GM19455 (cell line): ENCODE results near the gene OGFR.

Source experiments
- ATAC-seq: cut with Tn5 transposase; IDR thresholded peaks from one replicate; pipeline ENCODE4 v1.9.1; 2021; ENCODE audit not compliant: unreplicated experiment

OGFR gene

DNA sequence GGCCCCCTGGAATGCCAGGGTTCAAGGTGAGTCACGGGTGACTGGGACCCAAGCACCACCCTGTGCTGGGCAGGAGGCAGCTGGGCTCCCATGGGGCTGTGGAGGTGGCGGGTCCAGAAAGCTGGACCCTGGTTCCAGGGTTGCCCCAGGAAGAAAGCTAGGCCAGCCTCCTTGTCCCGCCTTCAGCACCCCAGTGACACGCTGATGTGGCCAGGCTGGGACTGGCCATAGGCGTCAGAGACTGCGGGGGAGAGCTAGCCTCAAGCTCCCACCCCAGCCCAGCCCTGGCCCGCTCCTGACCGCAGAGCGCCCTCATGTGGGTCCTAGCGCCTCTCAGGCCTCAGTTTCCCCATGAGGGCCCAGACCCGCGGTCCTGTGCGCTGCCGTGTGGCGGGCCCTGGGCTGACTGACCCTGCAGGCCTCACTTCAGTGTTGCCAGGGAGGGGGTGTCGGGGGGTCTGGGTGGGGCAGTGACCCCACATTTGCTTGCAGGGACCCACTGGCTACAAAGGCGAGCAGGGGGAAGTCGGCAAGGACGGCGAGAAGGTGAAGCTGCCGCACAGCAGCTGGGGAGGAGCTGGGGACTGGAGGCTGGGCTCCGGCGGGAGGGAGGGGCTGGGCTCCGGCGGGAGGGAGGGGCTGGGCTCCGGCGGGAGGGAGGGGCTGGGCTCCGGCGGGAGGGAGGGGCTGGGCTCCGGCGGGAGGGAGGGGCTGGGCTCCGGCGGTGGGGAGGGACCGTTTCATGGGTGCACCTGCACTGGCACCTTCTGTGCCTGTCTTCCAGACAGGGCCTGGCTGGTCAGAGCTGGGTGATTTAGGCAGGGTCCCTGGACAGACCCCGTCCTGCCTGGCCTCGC is 20.1 kb downstream of the OGFR start:
- no peak for ATAC-seq

DNA sequence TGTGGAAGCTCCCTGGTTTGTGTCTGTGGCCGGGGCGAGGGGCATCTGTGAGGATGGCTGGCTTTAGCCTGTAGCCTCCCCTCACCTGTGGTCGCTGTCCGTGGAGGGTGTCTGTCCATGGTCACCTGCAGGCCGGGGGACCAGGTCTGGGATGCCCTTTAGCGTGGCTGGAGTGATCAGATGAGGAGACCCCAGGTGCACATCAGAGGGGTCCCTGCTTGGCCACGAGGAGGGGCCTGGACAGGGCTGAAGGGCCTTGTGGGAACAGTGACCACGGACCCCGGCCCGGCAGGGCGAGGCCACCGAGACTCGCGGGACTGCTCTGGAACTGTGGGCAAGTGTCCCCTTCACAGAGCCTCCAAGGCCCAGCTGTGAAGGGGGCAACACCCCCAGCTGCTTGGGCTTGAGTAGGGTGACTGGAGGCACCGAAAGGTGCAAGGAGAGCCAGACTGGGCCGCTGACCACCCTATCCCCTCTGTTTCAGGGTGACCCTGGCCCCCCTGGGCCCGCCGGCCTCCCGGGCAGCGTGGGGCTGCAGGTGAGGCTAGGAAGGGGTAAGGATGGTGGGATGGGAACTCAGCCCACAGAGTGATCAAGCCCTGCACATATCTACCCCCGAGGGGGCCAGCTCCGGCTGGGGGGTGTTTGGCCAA is 20.8 kb downstream of the OGFR start:
- no peak for ATAC-seq

GRCh38 chr20:62825986-62826645 is 21.5 kb downstream of the OGFR start:
- no peak for ATAC-seq

DNA sequence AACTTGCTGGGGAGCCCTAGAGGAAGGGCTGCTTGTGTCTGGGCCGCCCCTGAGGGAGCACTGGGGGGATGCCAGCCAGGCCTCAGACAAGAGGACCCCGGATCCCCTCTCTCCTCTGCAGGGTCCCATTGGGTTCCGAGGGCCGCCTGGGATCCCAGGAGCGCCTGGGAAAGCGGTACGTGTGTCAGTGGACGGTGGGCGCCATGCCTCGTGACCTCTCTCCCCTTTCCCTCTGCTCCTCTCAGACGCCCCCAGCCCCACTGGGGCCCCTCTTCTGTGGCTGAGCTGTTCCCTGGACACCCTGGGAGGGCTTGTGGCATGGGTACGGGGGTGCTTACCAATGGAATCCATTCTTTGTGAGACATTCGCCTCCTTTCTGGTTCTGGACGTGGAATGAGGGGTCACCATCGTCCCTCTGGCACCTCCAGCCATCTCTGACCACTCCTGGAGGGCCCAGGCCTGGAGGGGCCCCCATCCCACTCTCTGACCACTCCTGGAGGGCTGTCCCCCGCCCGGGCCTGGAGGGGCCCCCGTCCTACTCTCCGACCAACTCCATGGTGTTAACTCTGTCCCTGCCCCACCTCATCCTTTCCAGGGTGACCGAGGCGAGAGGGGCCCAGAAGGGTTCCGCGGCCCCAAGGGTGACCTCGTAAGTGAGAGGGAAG is 22.1 kb downstream of the OGFR start:
- ATAC-seq: no peak

- ATAC-seq: no peak
These were observed 22.8 kb downstream of the OGFR start for GRCh38 chr20:62827311-62828038.

DNA sequence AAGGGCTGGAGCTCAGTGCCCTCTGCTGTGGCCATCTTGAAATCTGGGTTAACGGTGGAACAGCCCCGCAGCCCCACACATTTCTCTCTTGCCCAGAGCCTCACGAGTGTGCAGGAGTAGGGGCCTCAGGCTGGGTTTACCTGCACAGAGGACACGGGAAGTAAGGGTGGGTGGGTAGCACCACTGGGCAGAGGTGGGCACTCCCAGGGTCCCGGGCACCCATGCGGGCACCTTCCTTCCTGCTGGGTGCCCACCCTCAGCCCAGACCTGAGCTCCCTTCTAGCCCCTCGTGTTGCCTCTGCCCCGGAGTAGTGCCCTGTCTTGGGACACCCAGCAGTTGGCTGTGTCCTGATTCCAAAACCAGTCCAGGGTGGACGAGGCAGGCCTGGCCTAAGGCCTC is 23.4 kb downstream of the OGFR start:
- ATAC-seq: no peak

GRCh38 chr20:62828511-62829230 is 24.0 kb downstream of the OGFR start:
- no peak for ATAC-seq

- ATAC-seq: no peak
These were observed 24.9 kb downstream of the OGFR start for GRCh38 chr20:62829231-62830230.

- ATAC-seq: no peak
These were observed 25.6 kb downstream of the OGFR start for GRCh38 chr20:62830251-62830650.

- ATAC-seq: no peak
These were observed 26.2 kb downstream of the OGFR start for GRCh38 chr20:62830821-62831220.

DNA sequence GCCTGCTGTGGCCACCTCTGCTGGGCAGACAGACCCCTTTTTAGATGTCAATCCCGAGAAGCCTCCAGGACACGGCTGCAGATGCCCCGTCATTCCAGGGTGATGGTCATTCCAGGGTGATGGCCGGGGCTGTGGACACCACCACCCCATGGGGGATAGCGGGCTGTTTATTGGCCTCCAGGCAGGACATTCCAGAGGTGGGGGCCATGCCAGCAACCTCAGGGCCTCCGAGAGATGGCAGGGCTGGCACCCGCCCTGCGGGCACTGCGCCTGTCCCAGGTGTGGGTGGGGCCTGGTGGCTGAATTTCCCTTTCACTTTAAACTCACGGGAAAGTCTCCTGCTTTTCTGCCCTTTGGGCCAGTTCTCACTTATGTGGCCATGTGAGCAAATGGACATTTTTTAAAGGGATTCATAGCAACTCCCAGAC is 26.7 kb downstream of the OGFR start:
- ATAC-seq: no peak

DNA sequence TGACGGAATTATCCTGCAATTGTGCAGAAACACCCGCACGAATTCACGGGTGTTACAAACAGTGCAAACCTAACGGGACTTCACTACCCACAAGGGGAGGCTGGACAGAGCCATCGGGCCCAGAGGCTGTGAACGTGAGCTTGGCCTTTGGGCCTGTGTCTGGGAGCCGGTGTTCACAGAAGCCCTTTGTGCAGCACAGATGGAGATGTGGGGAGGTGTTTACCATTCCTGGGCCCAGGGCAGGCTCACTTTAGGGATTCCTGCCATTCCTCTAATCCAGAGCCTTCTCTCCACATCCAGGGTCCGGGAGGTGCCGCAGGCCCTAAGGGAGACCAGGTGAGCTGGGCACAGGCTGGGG is 27.2 kb downstream of the OGFR start:
- ATAC-seq: no peak

- peak; percentile 67 for ATAC-seq
These were observed 27.7 kb downstream of the OGFR start for GRCh38 chr20:62832212-62832922.

GRCh38 chr20:62832951-62833391 is 28.3 kb downstream of the OGFR start:
- peak; percentile 26 for ATAC-seq

GRCh38 chr20:62834967-62835730 is 30.5 kb downstream of the OGFR start:
- ATAC-seq: no peak

- no peak for ATAC-seq
These were observed 31.6 kb downstream of the OGFR start for GRCh38 chr20:62835931-62836861.
